Measurements from ENCODE around the gene ZNF320. TPM values are rescaled to one million over a fixed set of nuclear protein-coding genes. Genes with fewer than 3 reads are reported as not detected.

ZNF320 gene
- total and polyA plus RNA-seq, 9 of the 15 experiments (the other 6 are each of a cell fraction or from before 2014, with no cell fraction given), result 5.4 to 25.6 (median 11.7) TPM

DNA sequence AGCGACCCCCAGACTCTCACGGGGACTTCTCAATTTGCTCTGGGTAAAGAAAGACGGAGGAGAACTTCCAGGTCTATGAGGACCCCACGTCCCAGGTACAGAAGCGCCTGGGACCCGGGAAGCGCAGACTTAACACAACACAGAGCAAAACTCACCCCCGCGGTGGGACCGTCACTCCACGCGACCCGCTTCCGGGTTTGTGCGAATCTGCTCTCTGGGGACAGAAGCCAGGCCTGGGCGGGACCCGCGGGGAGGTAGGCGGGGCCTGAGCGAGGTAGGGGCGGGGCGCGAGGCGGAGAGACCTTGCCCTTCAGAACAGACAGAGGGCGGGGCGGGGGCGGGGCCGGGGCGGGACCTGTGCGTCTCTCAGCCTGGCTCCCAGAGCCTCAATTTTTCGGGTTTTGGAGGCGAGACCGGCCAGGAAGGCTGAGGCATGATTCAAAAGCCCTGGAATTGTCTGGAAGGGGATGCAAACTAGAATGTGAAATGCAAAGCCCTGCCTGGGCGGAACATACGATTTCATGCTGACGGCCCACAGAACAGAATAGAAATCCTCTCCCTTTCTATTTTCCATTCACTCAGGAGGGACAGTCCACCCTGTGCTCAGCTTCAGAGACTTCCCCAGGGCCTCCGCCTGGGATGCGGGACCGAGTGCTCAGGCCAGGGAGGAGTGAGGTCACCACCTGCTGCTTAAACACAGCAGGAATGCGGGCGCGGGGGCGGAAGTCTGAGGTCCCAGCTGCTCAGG is 45.1 kb upstream of the ZNF320 start (continued):
- no peak for TF ChIP-seq MXI1 (IDR thresholded peaks at IDR 0.05; ENCODE audit: low read depth, low read length)
- TF ChIP-seq NR2F6 (CRISPR knock-in tag; IDR thresholded peaks at IDR 0.05), result no peak
- TF ChIP-seq PHF21A (IDR thresholded peaks at IDR 0.05; ENCODE audit: borderline replicate concordance, low read depth), result no peak
- 0 out of 2 replicates have a peak, but pooled peaks have one; percentile 29 for TF ChIP-seq ZBTB7A (IDR thresholded peaks at IDR 0.05; ENCODE audit: borderline replicate concordance, control insufficient read depth, low read depth, low read length)
- TF ChIP-seq CC2D1A (IDR thresholded peaks at IDR 0.05), result no peak
- no peak for TF ChIP-seq ZNF695 (CRISPR knock-in tag; IDR thresholded peaks at IDR 0.05)
- TF ChIP-seq ZNF316 (IDR thresholded peaks at IDR 0.05), result no peak
- TF ChIP-seq, protein P1, sequence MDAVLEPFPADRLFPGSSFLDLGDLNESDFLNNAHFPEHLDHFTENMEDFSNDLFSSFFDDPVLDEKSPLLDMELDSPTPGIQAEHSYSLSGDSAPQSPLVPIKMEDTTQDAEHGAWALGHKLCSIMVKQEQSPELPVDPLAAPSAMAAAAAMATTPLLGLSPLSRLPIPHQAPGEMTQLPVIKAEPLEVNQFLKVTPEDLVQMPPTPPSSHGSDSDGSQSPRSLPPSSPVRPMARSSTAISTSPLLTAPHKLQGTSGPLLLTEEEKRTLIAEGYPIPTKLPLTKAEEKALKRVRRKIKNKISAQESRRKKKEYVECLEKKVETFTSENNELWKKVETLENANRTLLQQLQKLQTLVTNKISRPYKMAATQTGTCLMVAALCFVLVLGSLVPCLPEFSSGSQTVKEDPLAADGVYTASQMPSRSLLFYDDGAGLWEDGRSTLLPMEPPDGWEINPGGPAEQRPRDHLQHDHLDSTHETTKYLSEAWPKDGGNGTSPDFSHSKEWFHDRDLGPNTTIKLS (IDR thresholded peaks at IDR 0.05; ENCODE audit: borderline replicate concordance, low read depth), result no peak
- no peak; the same call in 1 of the 2 replicates for TF ChIP-seq CBFA2T2 (conservative IDR thresholded peaks at IDR 0.05)
- no peak; the same call in 1 of the 2 replicates for TF ChIP-seq ZFX (CRISPR knock-in tag; IDR thresholded peaks at IDR 0.05)
- TF ChIP-seq FOXP1 (CRISPR knock-in tag; IDR thresholded peaks at IDR 0.05), result no peak
- TF ChIP-seq, protein P2, sequence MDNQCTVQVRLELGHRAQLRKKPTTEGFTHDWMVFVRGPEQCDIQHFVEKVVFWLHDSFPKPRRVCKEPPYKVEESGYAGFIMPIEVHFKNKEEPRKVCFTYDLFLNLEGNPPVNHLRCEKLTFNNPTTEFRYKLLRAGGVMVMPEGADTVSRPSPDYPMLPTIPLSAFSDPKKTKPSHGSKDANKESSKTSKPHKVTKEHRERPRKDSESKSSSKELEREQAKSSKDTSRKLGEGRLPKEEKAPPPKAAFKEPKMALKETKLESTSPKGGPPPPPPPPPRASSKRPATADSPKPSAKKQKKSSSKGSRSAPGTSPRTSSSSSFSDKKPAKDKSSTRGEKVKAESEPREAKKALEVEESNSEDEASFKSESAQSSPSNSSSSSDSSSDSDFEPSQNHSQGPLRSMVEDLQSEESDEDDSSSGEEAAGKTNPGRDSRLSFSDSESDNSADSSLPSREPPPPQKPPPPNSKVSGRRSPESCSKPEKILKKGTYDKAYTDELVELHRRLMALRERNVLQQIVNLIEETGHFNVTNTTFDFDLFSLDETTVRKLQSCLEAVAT (IDR thresholded peaks at IDR 0.05), result no peak
- TF ChIP-seq NCOA6 (IDR thresholded peaks at IDR 0.05), result no peak
- no peak for TF ChIP-seq KDM4B (IDR thresholded peaks at IDR 0.05; ENCODE audit: borderline replicate concordance in 2 of 2, low read depth in 1 of 2)
- TF ChIP-seq BRD4 (IDR thresholded peaks at IDR 0.05), result no peak
- TF ChIP-seq, protein P3, sequence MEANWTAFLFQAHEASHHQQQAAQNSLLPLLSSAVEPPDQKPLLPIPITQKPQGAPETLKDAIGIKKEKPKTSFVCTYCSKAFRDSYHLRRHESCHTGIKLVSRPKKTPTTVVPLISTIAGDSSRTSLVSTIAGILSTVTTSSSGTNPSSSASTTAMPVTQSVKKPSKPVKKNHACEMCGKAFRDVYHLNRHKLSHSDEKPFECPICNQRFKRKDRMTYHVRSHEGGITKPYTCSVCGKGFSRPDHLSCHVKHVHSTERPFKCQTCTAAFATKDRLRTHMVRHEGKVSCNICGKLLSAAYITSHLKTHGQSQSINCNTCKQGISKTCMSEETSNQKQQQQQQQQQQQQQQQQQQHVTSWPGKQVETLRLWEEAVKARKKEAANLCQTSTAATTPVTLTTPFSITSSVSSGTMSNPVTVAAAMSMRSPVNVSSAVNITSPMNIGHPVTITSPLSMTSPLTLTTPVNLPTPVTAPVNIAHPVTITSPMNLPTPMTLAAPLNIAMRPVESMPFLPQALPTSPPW (CRISPR knock-in tag; IDR thresholded peaks at IDR 0.05), result peak; percentile 77
- TF ChIP-seq ZC3H11A (IDR thresholded peaks at IDR 0.05; ENCODE audit: low read depth, low read length), result no peak
- TF ChIP-seq, protein P4, sequence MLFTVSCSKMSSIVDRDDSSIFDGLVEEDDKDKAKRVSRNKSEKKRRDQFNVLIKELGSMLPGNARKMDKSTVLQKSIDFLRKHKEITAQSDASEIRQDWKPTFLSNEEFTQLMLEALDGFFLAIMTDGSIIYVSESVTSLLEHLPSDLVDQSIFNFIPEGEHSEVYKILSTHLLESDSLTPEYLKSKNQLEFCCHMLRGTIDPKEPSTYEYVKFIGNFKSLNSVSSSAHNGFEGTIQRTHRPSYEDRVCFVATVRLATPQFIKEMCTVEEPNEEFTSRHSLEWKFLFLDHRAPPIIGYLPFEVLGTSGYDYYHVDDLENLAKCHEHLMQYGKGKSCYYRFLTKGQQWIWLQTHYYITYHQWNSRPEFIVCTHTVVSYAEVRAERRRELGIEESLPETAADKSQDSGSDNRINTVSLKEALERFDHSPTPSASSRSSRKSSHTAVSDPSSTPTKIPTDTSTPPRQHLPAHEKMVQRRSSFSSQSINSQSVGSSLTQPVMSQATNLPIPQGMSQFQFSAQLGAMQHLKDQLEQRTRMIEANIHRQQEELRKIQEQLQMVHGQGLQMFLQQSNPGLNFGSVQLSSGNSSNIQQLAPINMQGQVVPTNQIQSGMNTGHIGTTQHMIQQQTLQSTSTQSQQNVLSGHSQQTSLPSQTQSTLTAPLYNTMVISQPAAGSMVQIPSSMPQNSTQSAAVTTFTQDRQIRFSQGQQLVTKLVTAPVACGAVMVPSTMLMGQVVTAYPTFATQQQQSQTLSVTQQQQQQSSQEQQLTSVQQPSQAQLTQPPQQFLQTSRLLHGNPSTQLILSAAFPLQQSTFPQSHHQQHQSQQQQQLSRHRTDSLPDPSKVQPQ (CRISPR knock-in tag; IDR thresholded peaks at IDR 0.05; ENCODE audit: borderline replicate concordance), result no peak
- TF ChIP-seq NR1H2 (CRISPR knock-in tag; IDR thresholded peaks at IDR 0.05), result no peak
- no peak for TF ChIP-seq RBM25 (IDR thresholded peaks at IDR 0.05; ENCODE audit: low read depth, low read length, severe bottlenecking)
- peak; percentile 51; the same call in 1 of the 2 replicates for TF ChIP-seq JUN (IDR thresholded peaks at IDR 0.05; ENCODE audit: borderline replicate concordance, low read depth, low read length)
- no peak for TF ChIP-seq JUN (CRISPR knock-in tag; IDR thresholded peaks at IDR 0.05; ENCODE audit: borderline replicate concordance)

Data from K562 (cell line).